DOHH2 (cell line): ENCODE data around the gene ITPRID2.

Source experiments
- EZH2phosphoT487 ChIP-seq: fragments of 200-600 bp; sonication (generic); IDR thresholded peaks from 2 replicates; pipeline ENCODE4 v1.6.1; 2017; ENCODE audit warnings: borderline replicate concordance, mild to moderate bottlenecking, antibody characterized with exemption, low read length, moderate library complexity, mixed read lengths
- TF ChIP-seq, protein P1 (sequence below): fragments of 200-600 bp; sonication (generic); IDR thresholded peaks from one replicate; pipeline ENCODE4 v1.5.1; 2014; ENCODE audit warnings: antibody characterized with exemption, mild to moderate bottlenecking, low read depth, low read length; ENCODE audit not compliant: poor library complexity, severe bottlenecking

GRCh38 chr2:181954538-181954883 lies 63.0 kb downstream of the ITPRID2 start:
- TF ChIP-seq, protein P1, sequence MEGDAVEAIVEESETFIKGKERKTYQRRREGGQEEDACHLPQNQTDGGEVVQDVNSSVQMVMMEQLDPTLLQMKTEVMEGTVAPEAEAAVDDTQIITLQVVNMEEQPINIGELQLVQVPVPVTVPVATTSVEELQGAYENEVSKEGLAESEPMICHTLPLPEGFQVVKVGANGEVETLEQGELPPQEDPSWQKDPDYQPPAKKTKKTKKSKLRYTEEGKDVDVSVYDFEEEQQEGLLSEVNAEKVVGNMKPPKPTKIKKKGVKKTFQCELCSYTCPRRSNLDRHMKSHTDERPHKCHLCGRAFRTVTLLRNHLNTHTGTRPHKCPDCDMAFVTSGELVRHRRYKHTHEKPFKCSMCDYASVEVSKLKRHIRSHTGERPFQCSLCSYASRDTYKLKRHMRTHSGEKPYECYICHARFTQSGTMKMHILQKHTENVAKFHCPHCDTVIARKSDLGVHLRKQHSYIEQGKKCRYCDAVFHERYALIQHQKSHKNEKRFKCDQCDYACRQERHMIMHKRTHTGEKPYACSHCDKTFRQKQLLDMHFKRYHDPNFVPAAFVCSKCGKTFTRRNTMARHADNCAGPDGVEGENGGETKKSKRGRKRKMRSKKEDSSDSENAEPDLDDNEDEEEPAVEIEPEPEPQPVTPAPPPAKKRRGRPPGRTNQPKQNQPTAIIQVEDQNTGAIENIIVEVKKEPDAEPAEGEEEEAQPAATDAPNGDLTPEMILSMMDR: no peak
- TF ChIP-seq EZH2phosphoT487: no peak
